Measurements from ENCODE around the gene WSB1. TPM values are rescaled to one million over a fixed set of nuclear protein-coding genes. Genes with fewer than 3 reads are reported as not detected.

Gene WSB1
- total and polyA plus RNA-seq, 2 donors (not counting 1 experiment from before 2014, with no cell fraction given) = 123 to 217 TPM

DNA sequence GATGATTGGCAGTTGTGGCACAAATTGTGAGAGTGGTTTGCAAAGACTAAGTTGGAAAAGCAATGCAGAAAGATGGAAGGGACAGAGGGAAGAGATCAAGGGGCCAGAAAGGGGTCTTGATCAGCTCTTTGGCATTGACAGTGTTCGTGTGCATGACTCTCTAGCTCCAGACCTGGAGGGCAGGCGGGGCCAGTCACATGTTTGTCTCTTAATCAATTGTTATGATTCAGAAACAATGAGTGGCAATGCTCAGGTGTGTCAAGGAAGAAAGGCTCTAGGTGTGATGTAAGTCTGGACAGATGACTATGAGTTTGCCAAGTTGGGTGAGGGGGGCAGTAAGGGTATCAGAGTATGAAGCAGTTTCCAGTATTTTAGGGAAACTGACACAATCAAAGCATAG lies 32.1 kb downstream of the WSB1 start:
- Mint-ChIP-seq H3K9me3 (ENCODE audit: insufficient read depth) (no peaks in the 10 kb centered on the region), H3K27ac (no peak overlapping the region), H3K4me1 (peaks cover 5% of the 10 kb centered on the region), H3K27me3 (no peaks in the 10 kb centered on the region), H3K4me3 (no peak overlapping the region)
- no peaks in the 10 kb centered on the region for H3K36me3 ChIP-seq (replicated peaks in 1 of 2; ENCODE audit: control extremely low read depth in 1 of 2, control insufficient read depth in 1 of 2, extremely low read depth in 1 of 2, insufficient read depth in 2 of 2, low read length in 1 of 2)
- POLR2A ChIA-PET = no interaction called here
- no peak overlapping the region for H3K9ac ChIP-seq (ENCODE audit: low read length)
- no peaks in the 10 kb centered on the region for H3K9me3 ChIP-seq (ENCODE audit: control extremely low read depth in 1 of 3, control insufficient read depth in 2 of 3, insufficient read depth in 1 of 3, low read length in 2 of 3)
- no peak overlapping the region for H3K27ac ChIP-seq (ENCODE audit: low read length in 2 of 2)
- ATAC-seq (ENCODE audit: low read depth) (no peak), DNase-seq (no peak)
- H3K27me3 ChIP-seq (replicated peaks in 1 of 4; ENCODE audit: control extremely low read depth in 1 of 4, control insufficient read depth in 3 of 4, insufficient read depth in 4 of 4, low read length in 3 of 4) = no peaks in the 10 kb centered on the region
- no peak overlapping the region for H3K4me2 ChIP-seq (replicated peaks; ENCODE audit: low read depth, low read length, poor library complexity, severe bottlenecking)
- H3K4me3 ChIP-seq (ENCODE audit: control extremely low read depth in 1 of 5, extremely low read depth in 1 of 5, insufficient read depth in 1 of 5, low read depth in 2 of 5, low read length in 4 of 5) = no peak overlapping the region
- no peaks in the 10 kb centered on the region for H3K4me1 ChIP-seq (ENCODE audit: control insufficient read depth in 2 of 2, insufficient read depth in 2 of 2, low read length in 2 of 2)
- WGBS (ENCODE audit: insufficient coverage) = 85% methylated on average over 2 of the region's 2 CpGs
- intact Hi-C loops (cut with micrococcal nuclease) = no loop called here
- H2AFZ ChIP-seq (ENCODE audit: insufficient read depth, low read depth, low read length, poor library complexity, severe bottlenecking) = no peak overlapping the region
- CTCF ChIA-PET = interaction anchor here (0.6 to 1.2 kb wide), 2 partner anchors 18 to 89 kb away, joined by 3 read pairs; no protein-coding TSS in a partner anchor
- no peaks in the 10 kb centered on the region for H3K79me2 ChIP-seq (ENCODE audit: control insufficient read depth, insufficient read depth, low read length)
- H4K20me1 ChIP-seq (ENCODE audit: control insufficient read depth, insufficient read depth, low read length, poor library complexity, severe bottlenecking) = no peaks in the 10 kb centered on the region
- TF ChIP-seq EZH2 (IDR thresholded peaks at IDR 0.05; ENCODE audit: borderline replicate concordance, insufficient read depth, low read depth, low read length, poor library complexity, severe bottlenecking) = no peak
- TF ChIP-seq, protein P1, sequence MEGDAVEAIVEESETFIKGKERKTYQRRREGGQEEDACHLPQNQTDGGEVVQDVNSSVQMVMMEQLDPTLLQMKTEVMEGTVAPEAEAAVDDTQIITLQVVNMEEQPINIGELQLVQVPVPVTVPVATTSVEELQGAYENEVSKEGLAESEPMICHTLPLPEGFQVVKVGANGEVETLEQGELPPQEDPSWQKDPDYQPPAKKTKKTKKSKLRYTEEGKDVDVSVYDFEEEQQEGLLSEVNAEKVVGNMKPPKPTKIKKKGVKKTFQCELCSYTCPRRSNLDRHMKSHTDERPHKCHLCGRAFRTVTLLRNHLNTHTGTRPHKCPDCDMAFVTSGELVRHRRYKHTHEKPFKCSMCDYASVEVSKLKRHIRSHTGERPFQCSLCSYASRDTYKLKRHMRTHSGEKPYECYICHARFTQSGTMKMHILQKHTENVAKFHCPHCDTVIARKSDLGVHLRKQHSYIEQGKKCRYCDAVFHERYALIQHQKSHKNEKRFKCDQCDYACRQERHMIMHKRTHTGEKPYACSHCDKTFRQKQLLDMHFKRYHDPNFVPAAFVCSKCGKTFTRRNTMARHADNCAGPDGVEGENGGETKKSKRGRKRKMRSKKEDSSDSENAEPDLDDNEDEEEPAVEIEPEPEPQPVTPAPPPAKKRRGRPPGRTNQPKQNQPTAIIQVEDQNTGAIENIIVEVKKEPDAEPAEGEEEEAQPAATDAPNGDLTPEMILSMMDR (IDR thresholded peaks at IDR 0.05) = no peak

DNA sequence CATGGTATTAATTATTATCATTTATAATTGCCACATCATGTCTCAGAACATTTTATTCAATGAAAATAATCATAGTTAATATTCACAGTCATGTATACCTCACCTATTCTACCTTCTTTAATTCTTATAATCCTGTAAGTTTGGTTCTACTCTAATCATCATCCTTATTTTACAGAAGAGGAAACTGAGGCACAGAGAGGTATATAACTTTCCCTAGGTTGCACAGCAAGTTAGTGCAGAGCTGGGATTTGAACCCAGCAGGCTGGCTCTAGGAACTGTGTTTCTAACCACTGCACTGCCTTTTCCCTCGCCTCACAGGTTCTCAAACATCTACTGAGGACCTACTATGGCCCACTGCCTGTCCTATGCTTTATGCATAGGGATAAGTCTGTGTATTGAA lies 32.7 kb downstream of the WSB1 start:
- ATAC-seq (ENCODE audit: low read depth) = no peak
- no peaks in the 10 kb centered on the region for H3K79me2 ChIP-seq (ENCODE audit: control insufficient read depth, insufficient read depth, low read length)
- H2AFZ ChIP-seq (ENCODE audit: insufficient read depth, low read depth, low read length, poor library complexity, severe bottlenecking) = no peak overlapping the region
- no peak overlapping the region for H3K9ac ChIP-seq (ENCODE audit: low read length)
- WGBS (ENCODE audit: insufficient coverage) = no CpG with 5 or more reads among the region's 1 CpG
- no peak overlapping the region for H3K27ac Mint-ChIP-seq
- ChIA-PET CTCF (interaction anchor here (0.6 to 1.7 kb wide), 6 partner anchors 8 to 274 kb away, joined by 3 to 4 read pairs (median 3); no protein-coding TSS in a partner anchor), POLR2A (no interaction called here)
- no peaks in the 10 kb centered on the region for H3K4me1 ChIP-seq (ENCODE audit: control insufficient read depth in 2 of 2, insufficient read depth in 2 of 2, low read length in 2 of 2)
- no peak for DNase-seq
- H3K4me2 ChIP-seq (replicated peaks; ENCODE audit: low read depth, low read length, poor library complexity, severe bottlenecking) = no peak overlapping the region
- intact Hi-C loops (cut with micrococcal nuclease) = no loop called here
- no peaks in the 10 kb centered on the region for H4K20me1 ChIP-seq (ENCODE audit: control insufficient read depth, insufficient read depth, low read length, poor library complexity, severe bottlenecking)
- TF ChIP-seq EZH2 (IDR thresholded peaks at IDR 0.05; ENCODE audit: borderline replicate concordance, insufficient read depth, low read depth, low read length, poor library complexity, severe bottlenecking) = no peak
- TF ChIP-seq, protein P1 (IDR thresholded peaks at IDR 0.05) = no peak
- H3K4me3 ChIP-seq (ENCODE audit: control extremely low read depth in 1 of 5, extremely low read depth in 1 of 5, insufficient read depth in 1 of 5, low read depth in 2 of 5, low read length in 4 of 5) = no peak overlapping the region
- H3K36me3 ChIP-seq (replicated peaks in 1 of 2; ENCODE audit: control extremely low read depth in 1 of 2, control insufficient read depth in 1 of 2, extremely low read depth in 1 of 2, insufficient read depth in 2 of 2, low read length in 1 of 2) = no peaks in the 10 kb centered on the region
- H3K27me3 Mint-ChIP-seq = no peaks in the 10 kb centered on the region
- H3K27me3 ChIP-seq (replicated peaks in 1 of 4; ENCODE audit: control extremely low read depth in 1 of 4, control insufficient read depth in 3 of 4, insufficient read depth in 4 of 4, low read length in 3 of 4) = no peaks in the 10 kb centered on the region
- H3K9me3 ChIP-seq (ENCODE audit: control extremely low read depth in 1 of 3, control insufficient read depth in 2 of 3, insufficient read depth in 1 of 3, low read length in 2 of 3) = no peaks in the 10 kb centered on the region
- peaks cover 9% of the 10 kb centered on the region for H3K4me1 Mint-ChIP-seq
- no peak overlapping the region for H3K4me3 Mint-ChIP-seq
- no peak overlapping the region for H3K27ac ChIP-seq (ENCODE audit: low read length in 2 of 2)
- H3K9me3 Mint-ChIP-seq (ENCODE audit: insufficient read depth) = no peaks in the 10 kb centered on the region

Measured in B cell (primary cell).